Stimulated activated CD4-positive, alpha-beta T cell treated with anti-CD3 and anti-CD28 coated beads, TNF-alpha, amount 100 ng/mL, for 1 hour (primary cell): Measurements from ENCODE around the gene MINDY2.
"Not testable (repeated sequence)": the region's sequence is repeated elsewhere in the genome, so short reads cannot be mapped to it uniquely, and the experiment has no call there.

Source experiments
- DNase-seq, 3 donors: peaks; one replicate each; pipeline ENCODE4 v3.0.0-alpha.2; 2020; ENCODE audit warnings: low read depth in 3 of 3, low spot score in 1 of 3

The MINDY2 gene

DNA sequence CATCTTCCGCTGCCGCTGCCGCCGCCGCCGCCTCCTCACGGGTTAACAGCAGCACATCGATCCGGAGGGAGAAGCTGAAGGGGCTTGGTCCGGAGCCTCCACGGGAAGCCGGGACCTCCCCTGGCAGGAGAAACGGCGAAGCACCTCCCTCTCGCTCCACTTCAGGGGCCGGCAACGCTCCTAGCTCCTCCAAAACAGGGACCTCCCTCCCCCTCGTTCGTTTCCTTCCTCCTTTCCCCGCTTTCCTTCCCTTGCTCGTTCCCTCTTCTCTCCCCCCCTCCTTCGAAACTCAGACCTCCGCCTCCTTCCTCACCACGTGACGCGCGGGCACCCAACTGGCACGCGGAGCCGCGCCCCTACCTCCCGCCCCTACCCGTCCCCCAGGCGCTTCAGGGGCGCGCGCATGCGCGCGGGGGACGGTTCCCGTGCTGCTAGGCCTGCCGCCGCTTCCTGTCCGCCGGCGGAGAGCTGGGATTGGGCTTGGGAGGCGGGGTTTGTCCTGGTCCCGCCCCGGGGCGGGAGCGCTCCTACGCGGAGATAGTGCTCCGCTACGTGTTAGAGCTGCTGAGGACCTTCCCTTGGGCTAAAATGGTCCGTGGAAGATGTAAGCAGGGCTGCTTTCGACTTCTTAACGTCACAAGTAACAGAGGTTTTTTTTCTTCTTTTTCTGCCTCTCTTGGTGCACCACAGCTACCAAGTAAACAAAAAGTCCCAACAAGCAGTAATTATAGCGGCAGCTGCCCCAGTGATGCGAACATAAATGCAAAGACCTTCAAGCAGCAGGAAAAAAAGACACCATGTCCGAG is 21.4 kb upstream of the MINDY2 start, which contains the start of gene ADAM10:
Gene ADAM10, minus strand, starts transcription at position 176 of the 806 bp plus-strand sequence. Its CDS starts 173 bp downstream, at position 3.
- peak; percentile 95 to 98 (median 97) for DNase-seq

DNA sequence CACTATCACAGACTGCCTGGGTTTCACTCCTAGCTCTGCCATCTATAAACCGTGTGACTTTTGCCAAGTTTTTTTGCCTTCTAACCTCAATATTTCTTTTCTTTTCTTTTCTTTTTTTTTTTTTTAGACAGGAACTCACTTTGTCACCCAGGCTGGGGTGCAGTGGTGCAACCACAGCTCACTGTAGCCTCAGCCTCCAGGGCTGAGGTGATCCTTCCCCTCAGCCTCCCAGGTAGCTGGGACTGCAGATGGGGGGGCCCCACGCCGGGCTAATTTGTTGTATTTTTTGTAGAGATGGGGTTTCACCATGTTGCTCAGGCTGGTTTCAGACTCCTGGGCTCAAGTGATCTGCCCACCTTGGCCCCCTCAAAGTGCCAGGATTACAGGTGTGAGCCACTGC is 18.4 kb upstream of the MINDY2 start:
- DNase-seq, result no peak

DNA sequence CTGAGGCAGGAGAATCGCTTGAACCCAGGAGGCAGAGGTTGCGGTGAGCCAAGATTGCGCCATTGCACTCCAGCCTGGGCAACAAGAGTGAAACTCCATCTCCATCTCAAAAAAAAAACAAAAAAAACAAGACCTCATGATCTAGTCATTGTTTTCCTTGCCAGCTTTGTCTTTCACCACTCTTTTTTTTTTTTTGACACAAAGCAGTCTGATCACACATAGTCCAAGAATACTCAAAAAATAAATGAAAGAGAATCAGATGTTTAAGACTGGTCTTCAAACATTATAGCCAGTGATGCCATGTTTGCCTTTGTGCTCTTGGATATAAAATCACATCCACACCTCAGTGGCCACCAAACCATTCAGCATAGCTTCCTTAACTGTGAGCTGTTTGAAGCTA is 15.8 kb upstream of the MINDY2 start:
- no peak for DNase-seq

GRCh38 chr15:58755956-58756355 is 15.1 kb upstream of the MINDY2 start:
- DNase-seq, result no peak

DNA sequence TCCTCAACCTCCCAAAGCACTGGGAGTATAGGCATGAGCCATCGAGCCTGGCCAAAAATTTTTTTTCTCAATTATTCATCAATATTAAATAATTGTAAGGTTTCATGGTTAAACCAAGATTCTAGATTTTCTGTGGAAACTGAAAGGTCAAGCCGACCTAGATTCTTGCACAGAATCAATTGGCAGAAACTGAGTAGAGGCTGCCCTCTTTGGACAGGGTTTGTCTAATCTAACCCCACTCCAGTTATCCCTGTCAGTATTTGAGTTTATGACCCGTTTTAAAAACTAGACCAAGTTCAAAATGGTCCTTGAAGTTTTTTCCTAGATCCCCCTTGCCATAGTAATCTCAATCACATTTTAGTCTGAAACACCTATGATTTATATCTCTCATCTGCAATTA is 13.0 kb upstream of the MINDY2 start:
- DNase-seq, result no peak

- DNase-seq, result no peak
Observed at GRCh38 chr15:58760385-58761009, 10.6 kb upstream of the MINDY2 start.

GRCh38 chr15:58761010-58761388 is 10.1 kb upstream of the MINDY2 start:
- no peak for DNase-seq

- DNase-seq, result no peak
Observed at GRCh38 chr15:58762285-58762684, 8.8 kb upstream of the MINDY2 start.

DNA sequence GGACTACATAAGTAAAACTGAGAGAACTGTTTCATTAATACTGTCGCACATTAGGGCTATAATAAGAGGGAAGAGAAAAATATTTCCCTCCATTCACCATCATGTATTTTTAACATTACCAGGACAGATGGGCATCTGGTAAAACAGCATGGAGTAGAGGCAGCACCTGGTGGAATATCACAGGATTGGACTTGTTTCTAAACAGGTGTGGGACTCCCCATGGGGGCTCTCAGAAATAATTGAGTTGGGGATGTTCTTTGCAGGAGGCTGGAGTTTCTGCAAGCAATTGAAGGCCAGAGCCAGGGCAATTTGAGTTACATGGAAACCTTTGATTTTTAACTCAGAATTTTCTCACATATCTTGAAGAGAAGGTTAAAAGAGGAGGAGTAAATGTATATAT is 8.4 kb upstream of the MINDY2 start:
- DNase-seq, result no peak

- no peak for DNase-seq
Observed at GRCh38 chr15:58764468-58764867, 6.6 kb upstream of the MINDY2 start.

DNA sequence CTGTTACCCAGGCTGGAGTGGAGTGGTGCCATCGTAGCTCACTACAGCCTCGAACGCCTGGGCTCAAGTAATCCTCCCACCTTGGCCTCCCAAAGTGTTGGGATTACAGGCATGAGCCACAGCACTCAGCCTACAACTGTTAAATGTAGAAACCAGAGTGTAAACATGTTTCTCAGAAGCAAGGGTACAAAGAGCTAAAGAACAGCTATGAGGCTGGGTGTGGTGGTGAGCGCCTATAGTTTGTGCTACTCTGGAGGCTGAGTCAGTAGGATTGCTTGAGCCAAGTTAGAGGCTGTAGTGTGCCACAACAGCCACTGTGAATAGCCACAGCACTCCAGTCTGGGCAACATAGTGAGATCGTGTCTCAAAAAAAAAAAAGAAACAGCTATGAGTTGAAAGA is 4.8 kb upstream of the MINDY2 start:
- no peak for DNase-seq

DNA sequence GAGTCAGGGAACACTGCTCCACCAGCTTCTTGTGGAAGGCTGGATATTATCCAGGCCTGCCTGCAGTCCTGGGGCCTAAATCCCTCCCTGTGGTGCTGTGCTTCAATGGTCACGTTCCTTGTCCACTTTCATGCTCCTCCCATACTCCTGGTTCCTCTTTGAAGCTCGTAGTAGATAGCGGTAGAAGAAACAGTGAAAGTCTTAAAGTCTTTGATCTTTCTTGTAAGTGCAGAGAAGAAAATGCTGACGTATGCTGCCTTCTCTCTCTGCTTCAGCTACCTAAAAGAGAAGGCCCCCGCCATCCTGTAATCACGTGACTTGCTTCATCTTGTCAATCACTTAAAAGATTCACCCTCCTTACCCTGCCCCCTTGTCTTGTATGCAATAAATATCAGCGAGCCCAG is 2.5 kb upstream of the MINDY2 start:
- DNase-seq, result not testable (repeated sequence)

DNA sequence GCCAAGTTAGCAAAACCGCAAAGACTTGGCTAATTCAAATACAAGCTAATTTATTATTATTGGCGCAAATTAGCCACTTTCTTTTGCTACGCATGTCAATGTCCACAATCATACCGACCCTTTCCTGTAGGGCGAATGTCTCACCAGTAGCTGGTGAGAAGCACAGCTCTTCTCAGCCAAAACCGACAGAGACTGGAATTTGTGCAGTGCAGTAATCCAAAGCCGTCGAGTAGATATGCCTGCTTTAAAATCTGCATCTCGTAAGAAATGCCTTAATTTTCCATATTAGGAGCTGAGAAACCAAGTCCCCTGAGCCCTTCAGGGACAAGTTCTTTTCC is 614 bp upstream of the MINDY2 start:
- DNase-seq, result no peak

- no peak for DNase-seq
Observed at GRCh38 chr15:58771621-58772250, 634 bp downstream of the MINDY2 start.

DNA sequence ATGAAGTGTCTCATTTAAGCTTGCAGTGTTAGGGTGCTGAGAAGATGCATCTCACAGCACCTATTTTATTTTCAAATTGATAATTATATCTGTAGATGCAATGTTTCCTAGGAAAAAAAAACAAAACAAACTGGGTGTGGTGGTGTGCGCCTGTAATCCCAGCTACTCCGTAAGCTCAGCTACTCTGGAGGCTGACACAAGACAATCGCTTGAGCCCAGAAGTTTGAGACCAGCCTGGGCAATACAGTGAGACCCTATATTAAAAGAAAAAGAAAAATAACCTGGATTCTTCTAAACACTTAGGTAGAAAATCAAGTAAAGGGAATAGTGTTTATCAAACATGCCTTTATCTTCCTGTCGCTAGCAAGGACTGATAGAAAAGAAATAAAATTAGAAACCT is 1.9 kb downstream of the MINDY2 start:
- DNase-seq, result no peak

DNA sequence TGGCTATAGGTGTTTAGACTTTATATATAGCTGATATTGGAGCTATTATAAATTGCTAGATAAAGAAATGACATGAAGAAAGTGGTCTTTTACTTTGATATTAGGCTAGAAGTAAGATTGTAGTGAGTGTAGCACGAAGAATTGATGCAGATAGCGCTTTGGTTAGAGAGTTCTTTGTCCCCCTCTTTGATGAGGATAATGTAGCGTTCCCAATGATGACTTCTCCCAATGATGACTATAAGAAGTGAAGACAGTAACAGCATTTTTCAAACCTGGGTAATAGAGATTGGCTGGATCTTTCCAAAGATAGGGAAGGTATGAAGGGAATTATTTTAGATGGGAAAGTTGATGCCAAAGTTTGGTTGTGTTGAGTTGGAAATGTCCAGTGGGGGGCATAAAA is 4.3 kb downstream of the MINDY2 start:
- DNase-seq, result no peak

DNA sequence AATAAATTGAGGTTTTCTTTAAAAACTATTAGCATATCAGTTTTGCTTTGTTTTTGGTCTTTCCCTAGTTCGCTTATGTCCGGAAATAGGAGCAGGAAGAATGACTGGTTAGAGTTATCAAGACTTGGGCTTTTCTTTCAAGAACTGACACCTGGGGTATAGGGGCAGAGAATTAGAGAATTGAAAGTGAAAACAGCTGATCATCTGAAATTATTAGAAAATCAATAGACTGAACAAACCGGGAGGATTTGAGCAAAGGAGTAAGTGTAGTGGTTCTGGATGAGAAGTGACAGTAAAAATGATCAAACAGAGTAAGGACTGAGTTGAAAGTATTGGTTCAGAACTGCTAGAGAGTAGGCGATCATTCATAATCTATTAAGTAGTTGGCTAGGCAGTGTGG is 6.0 kb downstream of the MINDY2 start:
- no peak for DNase-seq

DNA sequence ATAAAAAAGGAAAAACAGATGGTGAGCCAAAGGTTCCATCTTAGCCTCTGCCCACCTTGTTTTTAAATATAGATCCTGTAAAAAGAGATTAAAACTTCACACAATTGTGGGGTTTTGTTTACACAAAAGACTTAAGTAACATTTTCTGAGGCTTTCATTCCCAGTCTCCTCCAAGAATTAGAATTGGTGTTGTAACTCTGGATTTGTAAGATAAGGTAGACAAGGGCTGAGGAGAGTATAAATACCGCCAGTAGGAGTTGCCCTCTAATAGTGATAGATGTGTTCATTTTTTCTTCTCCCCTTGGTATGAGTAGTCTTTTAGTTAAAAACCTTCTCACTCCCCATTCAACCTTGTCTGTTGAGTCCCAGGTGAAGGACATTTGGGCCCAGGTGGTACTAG is 8.5 kb downstream of the MINDY2 start:
- DNase-seq, result no peak

- DNase-seq, result no peak
Observed at GRCh38 chr15:58785355-58785754, 14.3 kb downstream of the MINDY2 start.

GRCh38 chr15:58788056-58788710 is 17.1 kb downstream of the MINDY2 start:
- DNase-seq, result no peak

- no peak for DNase-seq
Observed at GRCh38 chr15:58793862-58794261, 22.8 kb downstream of the MINDY2 start.

DNA sequence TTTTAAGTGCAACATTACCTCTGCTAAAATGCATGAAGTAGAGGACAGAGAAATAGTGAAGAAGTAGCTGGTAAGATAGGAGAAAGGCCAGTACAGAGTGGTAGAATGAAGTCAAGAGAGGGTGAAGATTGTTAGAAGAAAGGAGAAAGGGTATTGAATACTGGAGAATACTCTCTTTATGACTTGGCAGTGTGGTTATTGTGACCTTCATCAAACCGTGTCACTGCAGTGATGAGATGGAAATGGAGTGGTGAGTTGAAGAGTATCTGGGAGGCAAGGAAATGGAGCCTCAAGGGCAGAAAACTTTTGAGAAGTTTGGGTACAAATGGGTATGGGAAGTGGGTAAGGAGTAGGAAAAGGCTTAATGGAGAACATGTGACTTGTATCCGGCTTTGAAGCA is 24.7 kb downstream of the MINDY2 start:
- DNase-seq, result no peak
